Heart left ventricle (tissue), 13 donors: ENCODE data around the gene VAPA.

Experiments used
- CTCF ChIP-seq, 12 donors: fragments of 200-600 bp; sonication (generic) in 4 of 12; IDR thresholded peaks; one replicate each; pipeline versions ENCODE4 v1.5.0 to v1.8.0; 2018 to 2022; ENCODE audit warnings: antibody characterized with exemption in 12 of 12, mild to moderate bottlenecking in 5 of 12
- POLR2A ChIP-seq, 2 donors: fragments of 450-650 bp; IDR thresholded peaks; one replicate each; pipeline ENCODE4 v1.6.1; 2017; ENCODE audit warnings: antibody characterized with exemption in 2 of 2, mild to moderate bottlenecking in 2 of 2, moderate library complexity in 2 of 2
- donor health status: ischemic (EF 13 %, LVEDD 7.1; RV severe dilation, severe dysfunction).
- donor health status: DM: no; HTN: yes; CAD: no.
- donor health status: DM: no; HTN: no; CAD: no.
- donor health status: ischemic (EF 25% LVEDD 6.9; RV normal size, moderate dysfunction).
- donor health status: ischemic (EF 25% LVEDD 5.7; RV mildly dilated, moderate dysfunction).
- donor health status: ischemic (EF 35%, LVEDD 5.7; RV mildly dilated, moderate dysfunction).
- donor health status: nonischemic (EF 11% LVEDD 7.7; RV severe dilation, severe dysfunction).
- donor health status: DM: yes; HTN: yes; CAD: no.
- donor health status: PGD.
- donor health status: ischemic (EF 29% LVEDD 5.4; RV normal size, mild dysfunction).
- donor health status: nonischemic (EF 23%, LVEDD 6.1; RV moderate dilation, normal function).

- TF ChIP-seq POLR2A (IDR thresholded peaks at IDR 0.05) (no peak), CTCF (IDR thresholded peaks at IDR 0.05) (no peak)
Observed at GRCh38 chr18:9925369-9925768, 11.6 kb downstream of the VAPA start.
